Activated T-helper 2 cell treated with anti-CD3 and anti-CD28 coated beads, Interferon-gamma antibody, Interleukin-2, Interleukin-4, amounts not matched to agents 10 μg/mL and 5 μg/mL and 100 μg/mL, durations not matched to agents 14 hours and 24 hours and 36 hours (primary cell): ENCODE data around the gene ATP8B1. TPM values are rescaled to one million over a fixed set of nuclear protein-coding genes. Genes with fewer than 3 reads are reported as not detected.

Experiments
- DNase-seq: peaks from one replicate; pipeline ENCODE4 v3.0.0; 2021; ENCODE audit warnings: low spot score
- H3K27ac Mint-ChIP-seq: one replicate; pipeline ENCODE4 v1.8.0; 2021; ENCODE audit warnings: mixed read lengths
- H3K27me3 Mint-ChIP-seq: one replicate; pipeline ENCODE4 v1.8.0; 2021; ENCODE audit warnings: low read depth, mixed read lengths
- H3K36me3 Mint-ChIP-seq: one replicate; pipeline ENCODE4 v1.8.0; 2021; ENCODE audit warnings: low read depth, mixed read lengths
- H3K4me1 Mint-ChIP-seq: one replicate; pipeline ENCODE4 v1.8.0; 2021; ENCODE audit warnings: low read depth, mixed read lengths
- H3K4me3 Mint-ChIP-seq: one replicate; pipeline ENCODE4 v1.8.0; 2021; ENCODE audit warnings: low read depth, mild to moderate bottlenecking, moderate library complexity, mixed read lengths
- H3K9me3 Mint-ChIP-seq: one replicate; pipeline ENCODE4 v1.8.0; 2021; ENCODE audit warnings: mixed read lengths
- intact Hi-C: fragments of 100-400 bp; cut with micrococcal nuclease; formaldehyde crosslinking; loops from one replicate; pipeline ENCODE4 v1.15.1; 2023
- total RNA-seq: library from RNA; stranded (reverse); gene quantifications from 2 replicates; pipeline ENCODE4 v1.2.3, GENCODE V29; 2022

ATP8B1 gene
- total RNA-seq, 1 donor from 2014 or later, result not detected

DNA sequence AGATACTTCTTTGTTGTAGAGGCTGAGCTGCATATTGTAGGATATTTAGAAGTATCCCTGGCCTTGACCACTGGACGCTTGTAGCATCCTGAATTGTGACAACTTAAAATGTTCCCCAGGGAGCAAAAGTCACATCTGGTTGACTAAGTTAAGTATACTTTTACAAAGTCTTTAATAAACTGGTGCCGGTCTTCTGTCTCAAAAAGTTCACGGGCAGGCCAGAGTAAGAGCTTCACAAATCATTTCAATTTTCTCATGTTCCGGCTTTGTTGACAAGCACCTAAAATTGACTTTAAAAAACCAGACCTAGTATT lies 18.4 kb downstream of the ATP8B1 start:
- Mint-ChIP-seq H3K9me3 (no peaks in the 10 kb centered on the region), H3K36me3 (no peaks in the 10 kb centered on the region), H3K4me1 (peaks cover 5% of the 10 kb centered on the region), H3K27ac (no peak overlapping the region), H3K4me3 (no peak overlapping the region), H3K27me3 (peaks cover under 1% of the 10 kb centered on the region)
- intact Hi-C loops, result no loop called here
- DNase-seq, result no peak

DNA sequence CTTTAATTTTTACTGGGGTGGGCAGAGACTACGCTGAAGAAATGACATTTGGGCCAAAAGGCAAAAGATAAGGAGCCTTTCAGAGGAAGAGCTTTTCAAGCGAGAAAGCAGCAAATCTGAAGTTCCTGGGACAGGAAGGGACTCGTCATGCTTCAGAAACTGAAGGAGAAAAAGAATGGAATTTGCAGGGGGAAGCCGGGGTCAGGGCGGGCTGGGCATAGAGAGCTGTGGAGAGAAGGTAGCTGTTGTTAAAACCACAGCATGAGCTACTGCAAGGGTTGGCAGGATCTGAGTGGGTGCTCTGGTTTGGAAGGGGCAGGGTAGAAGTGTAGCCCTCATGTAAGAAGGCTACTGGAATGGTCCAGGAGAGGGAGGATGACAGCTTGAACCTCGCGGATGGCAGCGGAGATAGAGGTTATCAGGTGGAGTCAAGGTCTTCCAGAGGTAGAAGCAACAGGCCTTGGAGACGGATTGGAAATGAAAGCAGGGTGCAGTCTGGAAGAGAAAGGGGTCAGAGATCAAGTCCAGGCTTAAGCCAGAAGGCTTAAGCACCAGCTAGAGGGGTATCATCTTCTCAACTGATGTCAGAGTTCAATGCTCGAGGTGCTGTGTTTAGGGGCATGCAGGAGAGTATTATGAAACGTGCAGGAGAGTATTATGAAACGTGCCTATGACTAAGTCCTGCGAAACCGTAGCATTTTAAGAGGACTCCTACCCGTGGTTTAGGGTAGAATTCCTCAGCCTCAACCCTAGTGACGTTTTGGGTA lies 18.9 kb downstream of the ATP8B1 start:
- Mint-ChIP-seq H3K27me3 (peaks cover under 1% of the 10 kb centered on the region), H3K4me1 (peaks cover 5% of the 10 kb centered on the region), H3K36me3 (no peaks in the 10 kb centered on the region), H3K27ac (no peak overlapping the region), H3K4me3 (no peak overlapping the region), H3K9me3 (no peaks in the 10 kb centered on the region)
- intact Hi-C loops, result no loop called here
- no peak for DNase-seq

GRCh38 chr18:57782049-57782448 lies 21.1 kb downstream of the ATP8B1 start:
- H3K4me3 Mint-ChIP-seq, result no peak overlapping the region
- H3K27me3 Mint-ChIP-seq, result peaks cover 2% of the 10 kb centered on the region
- no peak for DNase-seq
- H3K4me1 Mint-ChIP-seq, result peaks cover 5% of the 10 kb centered on the region
- no peak overlapping the region for H3K27ac Mint-ChIP-seq
- intact Hi-C loops, result no loop called here
- H3K36me3 Mint-ChIP-seq, result no peaks in the 10 kb centered on the region
- no peaks in the 10 kb centered on the region for H3K9me3 Mint-ChIP-seq

GRCh38 chr18:57780706-57781347 lies 22.3 kb downstream of the ATP8B1 start:
- Mint-ChIP-seq H3K9me3 (no peaks in the 10 kb centered on the region), H3K36me3 (no peaks in the 10 kb centered on the region), H3K4me1 (peaks cover 9% of the 10 kb centered on the region), H3K4me3 (no peak overlapping the region), H3K27me3 (peaks cover 2% of the 10 kb centered on the region), H3K27ac (no peak overlapping the region)
- DNase-seq, result no peak
- intact Hi-C loops, result no loop called here

GRCh38 chr18:57780318-57780705 lies 22.8 kb downstream of the ATP8B1 start:
- DNase-seq, result no peak
- peaks cover 9% of the 10 kb centered on the region for H3K4me1 Mint-ChIP-seq
- H3K4me3 Mint-ChIP-seq, result no peak overlapping the region
- intact Hi-C loops, result no loop called here
- H3K27me3 Mint-ChIP-seq, result peaks cover 2% of the 10 kb centered on the region
- no peaks in the 10 kb centered on the region for H3K36me3 Mint-ChIP-seq
- no peaks in the 10 kb centered on the region for H3K9me3 Mint-ChIP-seq
- H3K27ac Mint-ChIP-seq, result no peak overlapping the region

GRCh38 chr18:57776767-57777166 lies 26.3 kb downstream of the ATP8B1 start:
- intact Hi-C loops, result no loop called here
- DNase-seq, result no peak
- Mint-ChIP-seq H3K9me3 (no peaks in the 10 kb centered on the region), H3K27me3 (peaks cover 2% of the 10 kb centered on the region), H3K4me3 (no peak overlapping the region), H3K27ac (no peak overlapping the region), H3K36me3 (no peaks in the 10 kb centered on the region), H3K4me1 (peaks cover 9% of the 10 kb centered on the region)

- no peak overlapping the region for H3K4me3 Mint-ChIP-seq
- H3K27ac Mint-ChIP-seq, result no peak overlapping the region
- H3K4me1 Mint-ChIP-seq, result peaks cover 9% of the 10 kb centered on the region
- intact Hi-C loops, result no loop called here
- H3K36me3 Mint-ChIP-seq, result no peaks in the 10 kb centered on the region
- no peak for DNase-seq
- H3K27me3 Mint-ChIP-seq, result peaks cover 2% of the 10 kb centered on the region
- no peaks in the 10 kb centered on the region for H3K9me3 Mint-ChIP-seq
Measured at GRCh38 chr18:57776354-57776753, 26.8 kb downstream of the ATP8B1 start.

DNA sequence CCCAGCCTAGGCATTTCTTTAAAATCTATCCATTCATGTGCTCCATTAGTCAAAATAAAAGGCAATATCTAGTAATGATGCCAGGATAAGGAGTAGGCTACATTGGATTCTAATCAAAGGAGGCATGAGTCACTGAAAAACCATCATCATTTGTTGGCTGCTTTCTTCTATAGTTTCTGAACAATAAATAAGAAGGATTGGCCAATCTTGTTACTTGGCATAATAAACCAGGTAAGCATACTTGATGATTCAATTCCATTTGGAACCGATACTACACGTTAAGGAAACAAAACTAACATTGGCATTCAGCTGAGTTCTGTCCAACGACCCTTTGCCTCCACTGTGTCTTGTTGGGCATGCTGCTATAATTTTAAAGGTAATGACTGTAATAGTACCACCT lies 27.2 kb downstream of the ATP8B1 start:
- no peak for DNase-seq
- Mint-ChIP-seq H3K9me3 (no peaks in the 10 kb centered on the region), H3K27ac (no peak overlapping the region), H3K27me3 (peaks cover 2% of the 10 kb centered on the region), H3K4me1 (peaks cover 9% of the 10 kb centered on the region), H3K4me3 (no peak overlapping the region), H3K36me3 (no peaks in the 10 kb centered on the region)
- intact Hi-C loops, result no loop called here

GRCh38 chr18:57772387-57772799 lies 30.7 kb downstream of the ATP8B1 start:
- Mint-ChIP-seq H3K27me3 (no peaks in the 10 kb centered on the region), H3K9me3 (no peaks in the 10 kb centered on the region), H3K4me3 (no peak overlapping the region), H3K36me3 (no peaks in the 10 kb centered on the region), H3K4me1 (peaks cover 4% of the 10 kb centered on the region), H3K27ac (no peak overlapping the region)
- intact Hi-C loops, result no loop called here
- no peak for DNase-seq

DNA sequence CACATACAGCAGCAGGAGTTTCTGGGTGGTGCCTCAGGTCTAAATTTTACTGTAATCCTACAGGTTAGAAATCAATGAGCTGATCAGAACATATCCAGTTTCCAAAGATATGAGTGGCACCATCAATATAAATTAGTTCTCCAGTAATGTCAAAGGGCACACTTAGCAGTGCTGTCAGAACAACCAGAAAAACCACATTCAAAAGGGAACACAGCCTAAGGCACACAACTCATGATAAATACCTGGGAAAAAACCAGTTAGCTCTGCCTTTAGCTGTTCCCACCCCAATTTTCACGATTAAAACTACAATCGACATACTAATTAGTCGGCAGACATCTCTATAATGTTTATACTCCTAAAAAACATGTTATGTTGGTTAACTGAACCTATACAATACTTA lies 31.5 kb downstream of the ATP8B1 start:
- Mint-ChIP-seq H3K4me1 (peaks cover 4% of the 10 kb centered on the region), H3K27me3 (no peaks in the 10 kb centered on the region), H3K27ac (no peak overlapping the region), H3K9me3 (no peaks in the 10 kb centered on the region), H3K36me3 (no peaks in the 10 kb centered on the region), H3K4me3 (no peak overlapping the region)
- DNase-seq, result no peak
- intact Hi-C loops, result no loop called here

GRCh38 chr18:57771193-57771592 lies 31.9 kb downstream of the ATP8B1 start:
- no peaks in the 10 kb centered on the region for H3K27me3 Mint-ChIP-seq
- no peak overlapping the region for H3K4me3 Mint-ChIP-seq
- intact Hi-C loops, result no loop called here
- no peak for DNase-seq
- H3K9me3 Mint-ChIP-seq, result no peaks in the 10 kb centered on the region
- no peaks in the 10 kb centered on the region for H3K36me3 Mint-ChIP-seq
- peaks cover 2% of the 10 kb centered on the region for H3K4me1 Mint-ChIP-seq
- no peak overlapping the region for H3K27ac Mint-ChIP-seq

DNA sequence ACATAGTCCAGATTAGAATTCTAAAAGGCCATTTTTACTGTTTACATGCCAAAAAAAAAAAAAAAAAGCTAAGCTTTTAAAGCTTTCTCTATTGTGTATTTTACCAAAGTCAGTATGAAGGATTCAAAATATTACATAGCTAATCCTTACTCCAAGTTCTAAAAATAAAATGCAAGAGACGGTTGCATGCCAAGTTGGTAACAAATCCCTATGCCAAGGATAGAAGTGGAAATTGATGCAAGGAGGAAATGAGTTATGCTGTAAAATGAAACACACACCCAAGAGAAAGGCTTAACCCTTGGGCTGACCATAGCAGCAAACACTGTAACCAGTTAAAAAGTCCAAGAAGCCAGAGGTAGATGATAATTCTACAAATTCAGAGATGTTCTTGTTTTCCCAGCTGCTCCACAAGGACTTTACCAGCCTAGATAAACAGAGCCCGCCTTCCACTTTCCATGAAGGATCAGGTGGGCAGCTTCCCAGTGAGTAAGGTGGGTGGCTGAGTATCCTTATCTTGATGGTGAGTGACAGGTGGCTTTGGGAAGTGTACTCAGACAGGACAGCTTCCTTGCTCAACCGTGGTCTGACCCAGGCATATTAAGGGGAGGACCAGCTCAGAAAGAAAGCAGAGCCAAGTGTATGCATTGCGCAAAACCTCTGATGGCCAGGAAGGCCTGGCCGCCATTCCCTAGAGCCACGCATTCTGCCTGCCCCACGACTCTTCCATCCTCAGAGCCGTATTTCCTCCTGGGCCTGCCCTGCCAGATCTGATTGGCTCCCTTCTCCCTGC lies 34.4 kb downstream of the ATP8B1 start:
- intact Hi-C loops, result no loop called here
- Mint-ChIP-seq H3K4me3 (no peak overlapping the region), H3K27me3 (no peaks in the 10 kb centered on the region), H3K36me3 (no peaks in the 10 kb centered on the region), H3K9me3 (no peaks in the 10 kb centered on the region), H3K4me1 (no peaks in the 10 kb centered on the region), H3K27ac (no peak overlapping the region)
- no peak for DNase-seq
